ENCODE results near the gene CCNDBP1. TPM values are rescaled to one million over a fixed set of nuclear protein-coding genes. Genes with fewer than 3 reads are reported as not detected.

CCNDBP1 gene
- total RNA-seq, 1 experiment from 2014 or later: 20.4 TPM

GRCh38 chr15:43241100-43241499, 55.9 kb downstream of the CCNDBP1 start (continued):
- no peak for TF ChIP-seq AFF4 (CRISPR knock-in tag; IDR thresholded peaks at IDR 0.05; ENCODE audit: borderline replicate concordance)

DNA sequence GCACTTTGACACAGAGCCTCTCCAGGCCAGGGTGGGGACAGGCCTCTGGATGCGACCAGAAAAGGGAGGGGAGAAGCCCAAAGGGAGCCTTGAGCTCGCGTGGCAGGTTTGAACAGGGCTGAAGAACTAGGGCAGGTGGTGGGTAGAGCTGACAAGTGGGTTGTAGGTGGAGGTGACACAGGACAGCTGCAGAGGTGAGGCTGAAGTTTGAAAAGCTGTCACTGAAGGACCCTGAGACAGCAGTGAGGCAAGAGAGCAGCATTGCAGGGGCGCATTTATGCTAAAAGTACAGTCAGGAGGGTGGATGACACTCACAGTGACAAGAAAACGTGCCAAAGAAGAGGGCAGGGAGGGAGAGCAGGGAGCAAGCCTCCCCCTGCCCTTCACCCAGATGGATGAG, 57.4 kb downstream of the CCNDBP1 start:
- H3K36me3 Mint-ChIP-seq: no peaks in the 10 kb centered on the region
- peaks cover 3% of the 10 kb centered on the region for H3K27me3 Mint-ChIP-seq (ENCODE audit: low read depth)
- no peaks in the 10 kb centered on the region for H3K4me1 Mint-ChIP-seq
- DNase-seq (ENCODE audit: low spot score): no peak
- no peak for ATAC-seq
- CTCF ChIA-PET: interaction anchor here (1.6 to 2.8 kb wide), 3 partner anchors 17 to 38 kb away, joined by 3 to 15 read pairs (median 8); no protein-coding TSS in a partner anchor
- TF ChIP-seq, protein P1, sequence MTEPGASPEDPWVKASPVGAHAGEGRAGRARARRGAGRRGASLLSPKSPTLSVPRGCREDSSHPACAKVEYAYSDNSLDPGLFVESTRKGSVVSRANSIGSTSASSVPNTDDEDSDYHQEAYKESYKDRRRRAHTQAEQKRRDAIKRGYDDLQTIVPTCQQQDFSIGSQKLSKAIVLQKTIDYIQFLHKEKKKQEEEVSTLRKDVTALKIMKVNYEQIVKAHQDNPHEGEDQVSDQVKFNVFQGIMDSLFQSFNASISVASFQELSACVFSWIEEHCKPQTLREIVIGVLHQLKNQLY (CRISPR knock-in tag; IDR thresholded peaks at IDR 0.05): no peak
- TF ChIP-seq GABPB1 (CRISPR knock-in tag; IDR thresholded peaks at IDR 0.05): no peak
- no peak for TF ChIP-seq ZNF416 (CRISPR knock-in tag; IDR thresholded peaks at IDR 0.05)
- no peak for TF ChIP-seq EMX1 (CRISPR knock-in tag; IDR thresholded peaks at IDR 0.05)
- no peak for TF ChIP-seq SOX15 (CRISPR knock-in tag; IDR thresholded peaks at IDR 0.05)
- TF ChIP-seq ZNF219 (CRISPR knock-in tag; IDR thresholded peaks at IDR 0.05; ENCODE audit: borderline replicate concordance): no peak
- TF ChIP-seq KAT7 (CRISPR knock-in tag; IDR thresholded peaks at IDR 0.05; ENCODE audit: borderline replicate concordance): no peak
- TF ChIP-seq RELA (CRISPR knock-in tag; IDR thresholded peaks at IDR 0.05; ENCODE audit: borderline replicate concordance): no peak
- TF ChIP-seq, protein P2, sequence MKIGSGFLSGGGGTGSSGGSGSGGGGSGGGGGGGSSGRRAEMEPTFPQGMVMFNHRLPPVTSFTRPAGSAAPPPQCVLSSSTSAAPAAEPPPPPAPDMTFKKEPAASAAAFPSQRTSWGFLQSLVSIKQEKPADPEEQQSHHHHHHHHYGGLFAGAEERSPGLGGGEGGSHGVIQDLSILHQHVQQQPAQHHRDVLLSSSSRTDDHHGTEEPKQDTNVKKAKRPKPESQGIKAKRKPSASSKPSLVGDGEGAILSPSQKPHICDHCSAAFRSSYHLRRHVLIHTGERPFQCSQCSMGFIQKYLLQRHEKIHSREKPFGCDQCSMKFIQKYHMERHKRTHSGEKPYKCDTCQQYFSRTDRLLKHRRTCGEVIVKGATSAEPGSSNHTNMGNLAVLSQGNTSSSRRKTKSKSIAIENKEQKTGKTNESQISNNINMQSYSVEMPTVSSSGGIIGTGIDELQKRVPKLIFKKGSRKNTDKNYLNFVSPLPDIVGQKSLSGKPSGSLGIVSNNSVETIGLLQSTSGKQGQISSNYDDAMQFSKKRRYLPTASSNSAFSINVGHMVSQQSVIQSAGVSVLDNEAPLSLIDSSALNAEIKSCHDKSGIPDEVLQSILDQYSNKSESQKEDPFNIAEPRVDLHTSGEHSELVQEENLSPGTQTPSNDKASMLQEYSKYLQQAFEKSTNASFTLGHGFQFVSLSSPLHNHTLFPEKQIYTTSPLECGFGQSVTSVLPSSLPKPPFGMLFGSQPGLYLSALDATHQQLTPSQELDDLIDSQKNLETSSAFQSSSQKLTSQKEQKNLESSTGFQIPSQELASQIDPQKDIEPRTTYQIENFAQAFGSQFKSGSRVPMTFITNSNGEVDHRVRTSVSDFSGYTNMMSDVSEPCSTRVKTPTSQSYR (CRISPR knock-in tag; IDR thresholded peaks at IDR 0.05): no peak
- TF ChIP-seq ELF4 (CRISPR knock-in tag; IDR thresholded peaks at IDR 0.05; ENCODE audit: low read depth): no peak
- no peak for TF ChIP-seq NFE2L1 (CRISPR knock-in tag; IDR thresholded peaks at IDR 0.05)
- TF ChIP-seq MAX (CRISPR knock-in tag; IDR thresholded peaks at IDR 0.05): no peak
- TF ChIP-seq, protein P3, sequence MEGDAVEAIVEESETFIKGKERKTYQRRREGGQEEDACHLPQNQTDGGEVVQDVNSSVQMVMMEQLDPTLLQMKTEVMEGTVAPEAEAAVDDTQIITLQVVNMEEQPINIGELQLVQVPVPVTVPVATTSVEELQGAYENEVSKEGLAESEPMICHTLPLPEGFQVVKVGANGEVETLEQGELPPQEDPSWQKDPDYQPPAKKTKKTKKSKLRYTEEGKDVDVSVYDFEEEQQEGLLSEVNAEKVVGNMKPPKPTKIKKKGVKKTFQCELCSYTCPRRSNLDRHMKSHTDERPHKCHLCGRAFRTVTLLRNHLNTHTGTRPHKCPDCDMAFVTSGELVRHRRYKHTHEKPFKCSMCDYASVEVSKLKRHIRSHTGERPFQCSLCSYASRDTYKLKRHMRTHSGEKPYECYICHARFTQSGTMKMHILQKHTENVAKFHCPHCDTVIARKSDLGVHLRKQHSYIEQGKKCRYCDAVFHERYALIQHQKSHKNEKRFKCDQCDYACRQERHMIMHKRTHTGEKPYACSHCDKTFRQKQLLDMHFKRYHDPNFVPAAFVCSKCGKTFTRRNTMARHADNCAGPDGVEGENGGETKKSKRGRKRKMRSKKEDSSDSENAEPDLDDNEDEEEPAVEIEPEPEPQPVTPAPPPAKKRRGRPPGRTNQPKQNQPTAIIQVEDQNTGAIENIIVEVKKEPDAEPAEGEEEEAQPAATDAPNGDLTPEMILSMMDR (IDR thresholded peaks at IDR 0.05): no peak
- TF ChIP-seq, protein P4, sequence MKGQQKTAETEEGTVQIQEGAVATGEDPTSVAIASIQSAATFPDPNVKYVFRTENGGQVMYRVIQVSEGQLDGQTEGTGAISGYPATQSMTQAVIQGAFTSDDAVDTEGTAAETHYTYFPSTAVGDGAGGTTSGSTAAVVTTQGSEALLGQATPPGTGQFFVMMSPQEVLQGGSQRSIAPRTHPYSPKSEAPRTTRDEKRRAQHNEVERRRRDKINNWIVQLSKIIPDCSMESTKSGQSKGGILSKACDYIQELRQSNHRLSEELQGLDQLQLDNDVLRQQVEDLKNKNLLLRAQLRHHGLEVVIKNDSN (CRISPR knock-in tag; IDR thresholded peaks at IDR 0.05): no peak
- TF ChIP-seq, protein P5, sequence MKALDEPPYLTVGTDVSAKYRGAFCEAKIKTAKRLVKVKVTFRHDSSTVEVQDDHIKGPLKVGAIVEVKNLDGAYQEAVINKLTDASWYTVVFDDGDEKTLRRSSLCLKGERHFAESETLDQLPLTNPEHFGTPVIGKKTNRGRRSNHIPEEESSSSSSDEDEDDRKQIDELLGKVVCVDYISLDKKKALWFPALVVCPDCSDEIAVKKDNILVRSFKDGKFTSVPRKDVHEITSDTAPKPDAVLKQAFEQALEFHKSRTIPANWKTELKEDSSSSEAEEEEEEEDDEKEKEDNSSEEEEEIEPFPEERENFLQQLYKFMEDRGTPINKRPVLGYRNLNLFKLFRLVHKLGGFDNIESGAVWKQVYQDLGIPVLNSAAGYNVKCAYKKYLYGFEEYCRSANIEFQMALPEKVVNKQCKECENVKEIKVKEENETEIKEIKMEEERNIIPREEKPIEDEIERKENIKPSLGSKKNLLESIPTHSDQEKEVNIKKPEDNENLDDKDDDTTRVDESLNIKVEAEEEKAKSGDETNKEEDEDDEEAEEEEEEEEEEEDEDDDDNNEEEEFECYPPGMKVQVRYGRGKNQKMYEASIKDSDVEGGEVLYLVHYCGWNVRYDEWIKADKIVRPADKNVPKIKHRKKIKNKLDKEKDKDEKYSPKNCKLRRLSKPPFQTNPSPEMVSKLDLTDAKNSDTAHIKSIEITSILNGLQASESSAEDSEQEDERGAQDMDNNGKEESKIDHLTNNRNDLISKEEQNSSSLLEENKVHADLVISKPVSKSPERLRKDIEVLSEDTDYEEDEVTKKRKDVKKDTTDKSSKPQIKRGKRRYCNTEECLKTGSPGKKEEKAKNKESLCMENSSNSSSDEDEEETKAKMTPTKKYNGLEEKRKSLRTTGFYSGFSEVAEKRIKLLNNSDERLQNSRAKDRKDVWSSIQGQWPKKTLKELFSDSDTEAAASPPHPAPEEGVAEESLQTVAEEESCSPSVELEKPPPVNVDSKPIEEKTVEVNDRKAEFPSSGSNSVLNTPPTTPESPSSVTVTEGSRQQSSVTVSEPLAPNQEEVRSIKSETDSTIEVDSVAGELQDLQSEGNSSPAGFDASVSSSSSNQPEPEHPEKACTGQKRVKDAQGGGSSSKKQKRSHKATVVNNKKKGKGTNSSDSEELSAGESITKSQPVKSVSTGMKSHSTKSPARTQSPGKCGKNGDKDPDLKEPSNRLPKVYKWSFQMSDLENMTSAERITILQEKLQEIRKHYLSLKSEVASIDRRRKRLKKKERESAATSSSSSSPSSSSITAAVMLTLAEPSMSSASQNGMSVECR (CRISPR knock-in tag; IDR thresholded peaks at IDR 0.05; ENCODE audit: borderline replicate concordance): no peak
- TF ChIP-seq MXD4 (CRISPR knock-in tag; IDR thresholded peaks at IDR 0.05; ENCODE audit: borderline replicate concordance): no peak
- TF ChIP-seq ZNF232 (CRISPR knock-in tag; IDR thresholded peaks at IDR 0.05): no peak
- no peak overlapping the region for H3K4me3 Mint-ChIP-seq
- POLR2A ChIA-PET: no interaction called here
- H3K27ac Mint-ChIP-seq: no peak overlapping the region
- no peaks in the 10 kb centered on the region for H3K9me3 Mint-ChIP-seq

All from WTC11 (cell line).